ENCODE results near the gene TCL1B.

TCL1B gene

DNA sequence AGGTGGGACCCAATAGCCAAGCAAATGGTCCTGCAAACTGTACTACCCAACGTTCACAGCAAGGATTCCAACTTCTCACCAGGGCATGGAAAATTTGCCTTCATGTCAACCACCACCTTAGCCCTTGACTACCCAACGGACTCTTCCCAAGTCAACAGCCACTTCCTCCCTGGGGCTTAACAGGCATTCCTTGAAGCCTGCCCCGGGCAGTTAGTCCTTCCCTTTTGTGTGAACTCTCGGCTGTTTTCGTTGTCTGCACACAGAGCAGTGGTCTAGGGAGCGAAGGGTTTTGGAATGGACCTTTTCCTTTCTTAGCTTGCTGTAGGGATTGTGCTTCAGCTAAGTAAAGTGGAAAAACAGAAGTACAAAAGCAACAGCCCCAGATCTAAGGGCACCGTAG, 35.2 kb upstream of the TCL1B start:
- H3K4me3 ChIP-seq (ENCODE audit: low read depth, low read length), result no peak overlapping the region
- DNase-seq (ENCODE audit: low read depth), result no peak
- TF ChIP-seq MYC (IDR thresholded peaks at IDR 0.05; ENCODE audit: low read depth, low read length) (no peak), POLR2A (IDR thresholded peaks at IDR 0.05; ENCODE audit: extremely low read depth, insufficient read length) (no peak)
- TF ChIP-seq, protein P1, sequence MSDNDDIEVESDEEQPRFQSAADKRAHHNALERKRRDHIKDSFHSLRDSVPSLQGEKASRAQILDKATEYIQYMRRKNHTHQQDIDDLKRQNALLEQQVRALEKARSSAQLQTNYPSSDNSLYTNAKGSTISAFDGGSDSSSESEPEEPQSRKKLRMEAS (IDR thresholded peaks at IDR 0.05; ENCODE audit: low read depth, low read length), result no peak
- TF ChIP-seq, protein P2, sequence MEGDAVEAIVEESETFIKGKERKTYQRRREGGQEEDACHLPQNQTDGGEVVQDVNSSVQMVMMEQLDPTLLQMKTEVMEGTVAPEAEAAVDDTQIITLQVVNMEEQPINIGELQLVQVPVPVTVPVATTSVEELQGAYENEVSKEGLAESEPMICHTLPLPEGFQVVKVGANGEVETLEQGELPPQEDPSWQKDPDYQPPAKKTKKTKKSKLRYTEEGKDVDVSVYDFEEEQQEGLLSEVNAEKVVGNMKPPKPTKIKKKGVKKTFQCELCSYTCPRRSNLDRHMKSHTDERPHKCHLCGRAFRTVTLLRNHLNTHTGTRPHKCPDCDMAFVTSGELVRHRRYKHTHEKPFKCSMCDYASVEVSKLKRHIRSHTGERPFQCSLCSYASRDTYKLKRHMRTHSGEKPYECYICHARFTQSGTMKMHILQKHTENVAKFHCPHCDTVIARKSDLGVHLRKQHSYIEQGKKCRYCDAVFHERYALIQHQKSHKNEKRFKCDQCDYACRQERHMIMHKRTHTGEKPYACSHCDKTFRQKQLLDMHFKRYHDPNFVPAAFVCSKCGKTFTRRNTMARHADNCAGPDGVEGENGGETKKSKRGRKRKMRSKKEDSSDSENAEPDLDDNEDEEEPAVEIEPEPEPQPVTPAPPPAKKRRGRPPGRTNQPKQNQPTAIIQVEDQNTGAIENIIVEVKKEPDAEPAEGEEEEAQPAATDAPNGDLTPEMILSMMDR (IDR thresholded peaks at IDR 0.05; ENCODE audit: low read depth, low read length), result no peak

DNA sequence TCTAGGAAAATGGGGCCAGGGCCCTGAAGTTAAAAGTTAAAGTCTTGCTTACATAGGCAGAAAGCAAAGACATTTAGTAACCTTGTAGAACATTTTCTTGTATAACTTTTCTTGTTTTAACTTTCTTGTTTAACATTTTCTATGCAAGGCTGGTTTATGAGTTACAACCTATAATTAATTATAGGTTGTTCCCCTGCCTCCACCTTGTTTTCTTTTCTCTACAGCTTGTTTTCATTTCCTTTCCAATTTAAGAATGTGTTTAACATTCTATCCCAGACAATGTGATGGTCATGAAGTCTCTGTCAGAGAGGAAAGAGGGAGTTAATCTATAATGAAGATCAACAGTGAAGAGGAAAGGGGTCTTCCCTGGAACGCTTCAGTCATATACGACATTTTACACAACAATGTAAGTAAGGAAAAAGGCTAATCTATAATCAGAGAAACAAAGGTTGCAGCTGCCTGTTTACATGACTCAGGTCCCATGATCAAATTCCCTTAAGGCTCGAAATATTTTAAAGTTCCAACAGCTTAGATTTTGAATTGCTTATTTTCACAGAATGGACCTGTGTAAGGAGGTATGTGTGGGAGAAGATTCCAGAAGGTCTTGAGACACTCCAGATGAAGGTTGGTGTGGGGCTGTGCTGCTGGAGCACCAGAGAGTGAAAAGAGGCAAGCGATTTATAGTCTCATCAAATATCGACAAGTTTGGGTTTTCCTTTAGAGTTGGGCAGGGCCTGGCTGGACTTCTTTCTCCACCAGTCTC, 34.2 kb upstream of the TCL1B start:
- no peak overlapping the region for H3K4me3 ChIP-seq (ENCODE audit: low read depth, low read length)
- DNase-seq (ENCODE audit: low read depth), result no peak
- TF ChIP-seq, protein P2 (IDR thresholded peaks at IDR 0.05; ENCODE audit: low read depth, low read length), result no peak
- no peak for TF ChIP-seq POLR2A (IDR thresholded peaks at IDR 0.05; ENCODE audit: extremely low read depth, insufficient read length)

GRCh38 chr14:95652690-95653089, 33.5 kb upstream of the TCL1B start:
- no peak overlapping the region for H3K4me3 ChIP-seq (ENCODE audit: low read depth, low read length)
- TF ChIP-seq, protein P2 (IDR thresholded peaks at IDR 0.05; ENCODE audit: low read depth, low read length), result no peak
- TF ChIP-seq POLR2A (IDR thresholded peaks at IDR 0.05; ENCODE audit: extremely low read depth, insufficient read length) (no peak), MYC (IDR thresholded peaks at IDR 0.05; ENCODE audit: low read depth, low read length) (no peak)
- TF ChIP-seq, protein P1 (IDR thresholded peaks at IDR 0.05; ENCODE audit: low read depth, low read length), result no peak
- DNase-seq (ENCODE audit: low read depth), result no peak

DNA sequence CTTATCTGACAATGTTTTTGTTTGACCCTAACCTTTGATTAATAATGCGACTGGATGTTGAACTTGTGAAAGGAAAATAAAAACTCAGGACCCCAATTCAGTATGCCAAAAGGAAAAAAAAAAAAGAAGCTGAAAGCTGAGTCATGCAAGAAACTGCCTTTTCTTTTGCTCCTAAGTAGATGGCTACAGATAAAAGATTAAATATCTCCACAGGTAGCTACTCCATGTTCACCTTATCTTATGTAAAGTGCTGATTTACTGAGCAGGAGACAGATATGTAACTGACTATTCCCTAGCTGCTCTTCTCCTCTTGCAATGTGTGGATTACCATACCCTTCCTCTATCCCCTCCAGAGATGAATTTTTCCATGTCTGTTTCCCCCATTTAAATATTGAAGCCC, 30.8 kb upstream of the TCL1B start:
- no peak overlapping the region for H3K4me3 ChIP-seq (ENCODE audit: low read depth, low read length)
- TF ChIP-seq, protein P2 (IDR thresholded peaks at IDR 0.05; ENCODE audit: low read depth, low read length), result no peak
- TF ChIP-seq POLR2A (IDR thresholded peaks at IDR 0.05; ENCODE audit: extremely low read depth, insufficient read length) (no peak), MYC (IDR thresholded peaks at IDR 0.05; ENCODE audit: low read depth, low read length) (no peak)
- TF ChIP-seq, protein P1 (IDR thresholded peaks at IDR 0.05; ENCODE audit: low read depth, low read length), result no peak
- no peak for DNase-seq (ENCODE audit: low read depth)

DNA sequence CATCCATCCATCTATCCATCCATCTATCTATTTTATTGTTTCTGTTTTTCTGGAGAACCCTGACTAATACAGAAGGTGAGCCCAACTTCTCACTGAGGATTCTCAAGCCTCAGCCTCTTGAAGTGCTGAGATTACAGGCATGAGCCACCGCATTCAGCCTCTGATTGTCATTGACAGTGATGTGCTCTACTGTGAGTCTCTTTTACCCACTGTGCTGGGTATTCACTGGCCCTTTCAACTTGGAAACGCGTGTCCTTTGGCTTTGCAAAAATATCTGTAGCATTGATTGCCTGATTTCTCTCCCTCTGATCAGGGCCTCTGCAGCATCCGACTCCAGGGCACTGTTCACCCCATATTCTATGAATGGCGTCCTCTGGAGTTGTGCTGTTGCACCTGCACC, 29.6 kb upstream of the TCL1B start:
- TF ChIP-seq POLR2A (IDR thresholded peaks at IDR 0.05; ENCODE audit: extremely low read depth, insufficient read length) (no peak), MYC (IDR thresholded peaks at IDR 0.05; ENCODE audit: low read depth, low read length) (no peak)
- TF ChIP-seq, protein P1 (IDR thresholded peaks at IDR 0.05; ENCODE audit: low read depth, low read length), result no peak
- TF ChIP-seq, protein P2 (IDR thresholded peaks at IDR 0.05; ENCODE audit: low read depth, low read length), result no peak
- no peak for DNase-seq (ENCODE audit: low read depth)
- no peak overlapping the region for H3K4me3 ChIP-seq (ENCODE audit: low read depth, low read length)
